GM15510 (cell line): ENCODE measurements around the gene ATP10D.

Experiments used
- POLR2A ChIP-seq: IDR thresholded peaks from 3 replicates; pipeline ENCODE4 v1.6.1; 2011; ENCODE audit warnings: borderline replicate concordance; ENCODE audit not compliant: insufficient read length; ENCODE audit errors: extremely low read depth

Gene ATP10D

GRCh38 chr4:47475411-47475810 is 9.7 kb upstream of the ATP10D start:
- TF ChIP-seq POLR2A, result no peak

GRCh38 chr4:47478804-47479203 is 6.3 kb upstream of the ATP10D start:
- TF ChIP-seq POLR2A, result no peak

GRCh38 chr4:47482326-47482725 is 2.7 kb upstream of the ATP10D start:
- no peak for TF ChIP-seq POLR2A

- no peak for TF ChIP-seq POLR2A
These were observed 1.3 kb upstream of the ATP10D start for GRCh38 chr4:47483745-47484144.

- no peak for TF ChIP-seq POLR2A
These were observed 907 bp upstream of the ATP10D start for GRCh38 chr4:47484168-47484567.

GRCh38 chr4:47485768-47486167 is 693 bp downstream of the ATP10D start:
- TF ChIP-seq POLR2A, result no peak

- no peak for TF ChIP-seq POLR2A
These were observed 1.2 kb downstream of the ATP10D start for GRCh38 chr4:47486231-47486673.

GRCh38 chr4:47488706-47489105 is 3.6 kb downstream of the ATP10D start:
- no peak for TF ChIP-seq POLR2A

GRCh38 chr4:47490550-47490949 is 5.5 kb downstream of the ATP10D start:
- TF ChIP-seq POLR2A, result no peak

GRCh38 chr4:47493238-47494123 is 8.4 kb downstream of the ATP10D start:
- TF ChIP-seq POLR2A, result no peak

GRCh38 chr4:47494124-47494430 is 9.0 kb downstream of the ATP10D start:
- no peak for TF ChIP-seq POLR2A

- no peak for TF ChIP-seq POLR2A
These were observed 13.8 kb downstream of the ATP10D start for GRCh38 chr4:47498899-47499298.

GRCh38 chr4:47499700-47500099 is 14.6 kb downstream of the ATP10D start:
- TF ChIP-seq POLR2A, result no peak

GRCh38 chr4:47500776-47501175 is 15.7 kb downstream of the ATP10D start:
- TF ChIP-seq POLR2A, result no peak

- no peak for TF ChIP-seq POLR2A
These were observed 20.1 kb downstream of the ATP10D start for GRCh38 chr4:47505147-47505546.

- no peak for TF ChIP-seq POLR2A
These were observed 20.6 kb downstream of the ATP10D start for GRCh38 chr4:47505666-47506065.
